Nephron (organoid): Measurements from ENCODE around the gene SIRT4.

ENCODE experiments used
- H3K27ac Mint-ChIP-seq, 3 experiments: 2 replicates each; pipeline ENCODE4 v1.8.0; 2020; ENCODE audit warnings: mixed read lengths in 3 of 3, mild to moderate bottlenecking in 2 of 3, moderate library complexity in 1 of 3
- H3K27me3 Mint-ChIP-seq: 2 replicates; pipeline ENCODE4 v1.8.0; 2021; ENCODE audit warnings: low read depth, mild to moderate bottlenecking, moderate library complexity, mixed read lengths
- H3K36me3 Mint-ChIP-seq: 2 replicates; pipeline ENCODE4 v1.8.0; 2020; ENCODE audit warnings: low read depth, mixed read lengths
- H3K4me1 Mint-ChIP-seq: 2 replicates; pipeline ENCODE4 v1.8.0; 2020; ENCODE audit warnings: mixed read lengths
- H3K4me3 Mint-ChIP-seq, 3 experiments: 2 replicates each; pipeline ENCODE4 v1.8.0; 2020; ENCODE audit warnings: mild to moderate bottlenecking in 3 of 3, mixed read lengths in 3 of 3, moderate library complexity in 2 of 3
- H3K9me3 Mint-ChIP-seq: 2 replicates; pipeline ENCODE4 v1.8.0; 2020; ENCODE audit warnings: mixed read lengths
- CTCF ChIP-seq, 3 experiments: fragments of 200-600 bp; sonication (generic); IDR thresholded peaks; one replicate each; pipeline ENCODE4 v1.5.0; 2021; ENCODE audit warnings: antibody characterized with exemption in 3 of 3; ENCODE audit not compliant: unreplicated experiment in 3 of 3

Gene SIRT4

GRCh38 chr12:120264086-120264903 lies 37.8 kb upstream of the SIRT4 start:
- H3K9me3 Mint-ChIP-seq: no peaks in the 10 kb centered on the region
- no peaks in the 10 kb centered on the region for H3K27me3 Mint-ChIP-seq
- H3K4me3 Mint-ChIP-seq: peak overlapping the region; percentile 89 to 94 (median 92)
- peaks cover 4% of the 10 kb centered on the region for H3K36me3 Mint-ChIP-seq
- peaks cover 44% of the 10 kb centered on the region for H3K4me1 Mint-ChIP-seq
- H3K27ac Mint-ChIP-seq: peak overlapping the region; percentile 26 to 76 (median 63)
- TF ChIP-seq CTCF (IDR thresholded peaks at IDR 0.05; ENCODE audit: unreplicated experiment in 3 of 3): no peak

GRCh38 chr12:120264904-120265472 lies 37.1 kb upstream of the SIRT4 start:
- Mint-ChIP-seq H3K27me3 (no peaks in the 10 kb centered on the region), H3K9me3 (no peaks in the 10 kb centered on the region), H3K4me1 (peaks cover 38% of the 10 kb centered on the region), H3K27ac (peak overlapping the region; percentile 26 to 76 (median 63)), H3K36me3 (peaks cover 4% of the 10 kb centered on the region), H3K4me3 (peak overlapping the region; percentile 89 to 94 (median 92))
- TF ChIP-seq CTCF (IDR thresholded peaks at IDR 0.05; ENCODE audit: unreplicated experiment in 3 of 3): no peak

GRCh38 chr12:120265473-120266179 lies 36.5 kb upstream of the SIRT4 start, which contains the start of gene PXN:
Gene PXN, minus strand, starts transcription at chr12:120265730. Its CDS starts 101 bp downstream, at chr12:120265629.
- Mint-ChIP-seq H3K36me3 (peaks cover under 1% of the 10 kb centered on the region), H3K27ac (peak within 1 kb of the TSS; percentile 54 to 76 (median 63)), H3K4me1 (peaks cover 33% of the 10 kb centered on the region), H3K9me3 (no peaks in the 10 kb centered on the region), H3K27me3 (no peaks in the 10 kb centered on the region), H3K4me3 (peak within 1 kb of the TSS; percentile 89 to 95 (median 93))
- peak; percentile 81 to 87 (median 84) for TF ChIP-seq CTCF (IDR thresholded peaks at IDR 0.05; ENCODE audit: unreplicated experiment in 3 of 3)

GRCh38 chr12:120266180-120266870 lies 35.8 kb upstream of the SIRT4 start:
- peak overlapping the region; percentile 89 to 95 (median 93) for H3K4me3 Mint-ChIP-seq
- H3K4me1 Mint-ChIP-seq: peaks cover 28% of the 10 kb centered on the region
- no peaks in the 10 kb centered on the region for H3K9me3 Mint-ChIP-seq
- TF ChIP-seq CTCF (IDR thresholded peaks at IDR 0.05; ENCODE audit: unreplicated experiment in 3 of 3): no peak
- H3K36me3 Mint-ChIP-seq: no peaks in the 10 kb centered on the region
- no peaks in the 10 kb centered on the region for H3K27me3 Mint-ChIP-seq
- H3K27ac Mint-ChIP-seq: peak overlapping the region; percentile 51 to 68 (median 54)

GRCh38 chr12:120267736-120268135 lies 34.4 kb upstream of the SIRT4 start:
- Mint-ChIP-seq H3K4me1 (peaks cover 15% of the 10 kb centered on the region), H3K9me3 (no peaks in the 10 kb centered on the region), H3K4me3 (peak overlapping the region in 2 of 3 experiments; percentile 44 to 59), H3K27ac (peak overlapping the region in 1 of 3 experiments; percentile 39), H3K36me3 (no peaks in the 10 kb centered on the region), H3K27me3 (no peaks in the 10 kb centered on the region)
- no peak for TF ChIP-seq CTCF (IDR thresholded peaks at IDR 0.05; ENCODE audit: unreplicated experiment in 3 of 3)
